SK-N-SH (cell line): ENCODE results near the gene GLRA1. TPM values are rescaled to one million over a fixed set of nuclear protein-coding genes. Genes with fewer than 3 reads are reported as not detected.
"Not testable (repeated sequence)": the region's sequence is repeated elsewhere in the genome, so short reads cannot be mapped to it uniquely, and the experiment has no call there.

Experiments used
- CTCF ChIA-PET: fragments of 300-600, 350-600 bp; formaldehyde crosslinking; extraction: SDS; loops from one replicate; lab custom pipeline; 2021; lab: Yijun Ruan, JAX
- POLR2A ChIA-PET: fragments of 350-600 bp; sonication (Branson Sonifier 250); formaldehyde crosslinking; extraction: SDS; loops from one replicate; lab custom pipeline; 2020; ENCODE audit warnings: antibody characterized with exemption, inconsistent platforms; lab: Yijun Ruan, JAX
- DNase-seq: peaks from one replicate; pipeline ENCODE4 v3.0.0; 2012
- H2AFZ ChIP-seq: fragments of 200-600 bp; sonication (generic); 2 replicates; pipeline ENCODE4 v1.8.1; 2016; ENCODE audit warnings: antibody characterized with exemption, mild to moderate bottlenecking, low read depth
- H3F3A ChIP-seq: fragments of 200-600 bp; sonication (generic); replicated peaks from 2 replicates; pipeline ENCODE3; 2016; ENCODE audit warnings: antibody characterized with exemption, mild to moderate bottlenecking; ENCODE audit not compliant: insufficient read depth
- H3K27ac ChIP-seq, 2 experiments: fragments of 200-500 bp in 1 of 2; fragments of 200-600 bp in 1 of 2; sonication (Bioruptor generic) in 1 of 2; sonication (generic), shearing (Covaris generic) in 1 of 2; 2 replicates each; pipeline versions ENCODE4 v1.5.1 to v1.6.1; 2014 to 2016; ENCODE audit warnings: low read depth in 2 of 2, inconsistent platforms in 1 of 2, low read length in 1 of 2, mild to moderate bottlenecking in 1 of 2, mixed read lengths in 1 of 2
- H3K27me3 ChIP-seq: fragments of 200-600 bp; sonication (generic), shearing (Covaris generic); 2 replicates; pipeline ENCODE4 v1.6.1; 2016; ENCODE audit warnings: mixed run types; ENCODE audit not compliant: insufficient read depth
- H3K36me3 ChIP-seq, 2 experiments: fragments of 200-500 bp in 1 of 2; fragments of 200-600 bp in 1 of 2; sonication (Bioruptor generic) in 1 of 2; sonication (generic) in 1 of 2; replicated peaks in 1 of 2; 2 replicates each; pipeline versions ENCODE3 to v1.5.1; 2014 to 2016; ENCODE audit warnings: low read length in 1 of 2, mild to moderate bottlenecking in 1 of 2; ENCODE audit not compliant: insufficient read depth in 2 of 2, control insufficient read depth in 1 of 2
- H3K4me1 ChIP-seq, 2 experiments: fragments of 200-500 bp in 1 of 2; fragments of 200-600 bp in 1 of 2; sonication (Bioruptor generic) in 1 of 2; sonication (generic), shearing (Covaris generic) in 1 of 2; 2 replicates each; pipeline versions ENCODE4 v1.5.1 to v1.6.1; 2014 to 2016; ENCODE audit warnings: low read depth in 1 of 2, low read length in 1 of 2, mixed run types in 1 of 2; ENCODE audit not compliant: insufficient read depth in 2 of 2, control insufficient read depth in 1 of 2
- H3K4me2 ChIP-seq: fragments of 200-600 bp; sonication (generic), shearing (Covaris generic); 2 replicates; pipeline ENCODE4 v1.6.1; 2017; ENCODE audit warnings: mixed run types
- H3K4me3 ChIP-seq, 2 experiments: fragments of 200-500 bp in 1 of 2; fragments of 200-600 bp in 1 of 2; sonication (Bioruptor generic) in 1 of 2; sonication (generic), shearing (Covaris generic) in 1 of 2; 2 replicates each; pipeline versions ENCODE4 v1.5.1 to v1.8.1; 2014 to 2016; ENCODE audit warnings: low read depth in 2 of 2, inconsistent platforms in 1 of 2, low read length in 1 of 2, mild to moderate bottlenecking in 1 of 2, mixed read lengths in 1 of 2, moderate library complexity in 1 of 2
- H3K79me2 ChIP-seq: fragments of 200-600 bp; sonication (generic); 2 replicates; pipeline ENCODE4 v1.8.1; 2017; ENCODE audit warnings: mild to moderate bottlenecking; ENCODE audit not compliant: insufficient read depth
- H3K9ac ChIP-seq: fragments of 200-600 bp; sonication (generic); 2 replicates; pipeline ENCODE4 v1.6.1; 2017; ENCODE audit warnings: mixed run types
- H3K9me2 ChIP-seq: fragments of 200-600 bp; sonication (generic); 2 replicates; pipeline ENCODE4 v1.6.1; 2017; ENCODE audit warnings: mixed run types
- H3K9me3 ChIP-seq: fragments of 200-600 bp; sonication (generic); 2 replicates; pipeline ENCODE4 v1.6.1; 2017; ENCODE audit warnings: mixed run types, mild to moderate bottlenecking, moderate library complexity
- H4K20me1 ChIP-seq: fragments of 200-600 bp; sonication (generic); 2 replicates; pipeline ENCODE4 v1.6.1; 2017; ENCODE audit warnings: mild to moderate bottlenecking, mixed run types; ENCODE audit not compliant: insufficient read depth
- FOSL2 ChIP-seq: IDR thresholded peaks from 2 replicates; pipeline ENCODE4 v1.4.0; 2012; ENCODE audit warnings: low read depth, mild to moderate bottlenecking, moderate library complexity, borderline replicate concordance
- FOXM1 ChIP-seq: IDR thresholded peaks from 2 replicates; pipeline ENCODE4 v1.4.0; 2012; ENCODE audit warnings: low read depth, mild to moderate bottlenecking
- GABPA ChIP-seq: IDR thresholded peaks from 2 replicates; pipeline ENCODE4 v1.4.0; 2012; ENCODE audit warnings: low read depth, mild to moderate bottlenecking
- JUND ChIP-seq: IDR thresholded peaks from 2 replicates; pipeline ENCODE4 v1.4.0; 2012
- MEF2A ChIP-seq: IDR thresholded peaks from 2 replicates; pipeline ENCODE4 v1.4.0; 2012; ENCODE audit warnings: low read depth, borderline replicate concordance
- MXI1 ChIP-seq: IDR thresholded peaks from 2 replicates; pipeline ENCODE4 v1.6.1; 2012; ENCODE audit warnings: mild to moderate bottlenecking, low read depth, low read length, improper control_type of control experiment
- POLR2AphosphoS5 ChIP-seq: IDR thresholded peaks from 2 replicates; pipeline ENCODE4 v1.6.1; 2012; ENCODE audit warnings: low read depth, low read length
- RCOR1 ChIP-seq: fragments of 150-350 bp; IDR thresholded peaks from 2 replicates; pipeline ENCODE4 v1.6.1; 2017; ENCODE audit warnings: antibody characterized with exemption, low read length
- TEAD4 ChIP-seq: IDR thresholded peaks from 2 replicates; pipeline ENCODE4 v1.4.0; 2012; ENCODE audit warnings: mild to moderate bottlenecking, borderline replicate concordance; ENCODE audit not compliant: insufficient read depth
- WGBS: methylation state at CpG from one replicate; pipeline ENCODE4 v1.1.6; 2017; ENCODE audit warnings: low lambda C conversion rate; 5-methylcytosine and 5-hydroxymethylcytosine counted together
- polyA plus RNA-seq, 3 experiments: library from polyadenylated mRNA; depleted of rRNA; stranded (reverse); fragments of >200 nt; gene quantifications; 2 replicates each; pipeline ENCODE4 v1.2.3, GENCODE V29; 2012
- TF ChIP-seq, protein P1 (sequence below): IDR thresholded peaks from 2 replicates; pipeline ENCODE4 v1.4.0; 2012; ENCODE audit warnings: low read depth, borderline replicate concordance
- TF ChIP-seq, protein P2 (sequence below): IDR thresholded peaks from 2 replicates; pipeline ENCODE4 v1.4.0; 2012; ENCODE audit warnings: low read depth

Gene GLRA1
- polyA plus RNA-seq, 1 of the 3 experiments (the other 2 are of a cell fraction) = not detected

DNA sequence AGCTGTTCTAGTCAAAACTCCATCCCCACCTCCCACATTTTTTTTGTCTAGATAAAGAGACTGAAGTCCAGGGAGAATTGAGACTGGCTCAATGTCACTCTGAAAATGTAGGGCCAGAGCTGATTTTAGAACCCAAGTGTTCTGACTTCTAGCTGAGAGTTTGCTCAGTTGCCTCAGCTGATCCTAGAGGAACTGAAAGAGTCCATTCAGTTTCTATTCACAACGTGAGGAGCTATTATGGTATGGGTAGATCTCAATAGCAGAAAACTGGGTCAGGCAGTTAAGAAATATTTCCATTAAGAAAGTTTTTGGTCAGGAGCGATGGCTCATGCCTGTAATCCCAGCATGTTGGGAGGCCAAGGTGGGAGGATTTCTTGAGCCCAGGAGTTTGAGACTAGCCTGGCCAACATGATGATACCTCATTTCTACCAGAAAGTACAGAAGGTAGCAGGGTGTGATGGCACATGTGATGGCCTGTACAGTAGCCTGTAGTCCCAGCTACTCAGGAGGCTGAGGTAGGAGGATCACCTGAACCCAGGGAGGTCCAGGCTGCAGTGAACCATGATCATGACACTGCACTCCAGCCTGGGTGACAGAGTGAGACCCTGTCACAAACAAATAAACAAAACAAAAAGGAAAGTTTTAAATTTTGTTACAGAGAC lies 61.7 kb downstream of the GLRA1 start:
- Histone ChIP-seq H3K9ac (no peak overlapping the region), H3K27ac (no peak overlapping the region), H3K4me3 (no peak overlapping the region), H3K4me1 (no peaks in the 10 kb centered on the region), H3K4me2 (no peak overlapping the region), H3K27me3 (no peaks in the 10 kb centered on the region; the same call in 1 of the 2 replicates), H3K79me2 (no peaks in the 10 kb centered on the region), H3K9me3 (no peaks in the 10 kb centered on the region), H3F3A (no peaks in the 10 kb centered on the region), H2AFZ (no peak overlapping the region), H3K36me3 (no peaks in the 10 kb centered on the region), H4K20me1 (no peaks in the 10 kb centered on the region)
- CTCF ChIA-PET = no interaction called here
- WGBS = 36% methylated on average over 2 of the region's 2 CpGs
- TF ChIP-seq TEAD4 (no peak), GABPA (no peak), FOSL2 (no peak)
- TF ChIP-seq, all 33 proteins: peak for 0
- POLR2A ChIA-PET = no interaction called here
- no peak for DNase-seq
- no peaks in the 10 kb centered on the region for H3K9me2 ChIP-seq

GRCh38 chr5:151860867-151861266 lies 63.8 kb downstream of the GLRA1 start:
- H3K27ac ChIP-seq, H3K4me2 ChIP-seq, H3K79me2 ChIP-seq, H3K4me3 ChIP-seq, H3K9me3 ChIP-seq, H3K4me1 ChIP-seq, H3K9me2 ChIP-seq, H4K20me1 ChIP-seq, H3K9ac ChIP-seq, DNase-seq, H3F3A ChIP-seq, H3K36me3 ChIP-seq, POLR2A ChIA-PET, H3K27me3 ChIP-seq, H2AFZ ChIP-seq, CTCF ChIA-PET: not testable (repeated sequence)
- 30% methylated on average over 3 of the region's 4 CpGs for WGBS

DNA sequence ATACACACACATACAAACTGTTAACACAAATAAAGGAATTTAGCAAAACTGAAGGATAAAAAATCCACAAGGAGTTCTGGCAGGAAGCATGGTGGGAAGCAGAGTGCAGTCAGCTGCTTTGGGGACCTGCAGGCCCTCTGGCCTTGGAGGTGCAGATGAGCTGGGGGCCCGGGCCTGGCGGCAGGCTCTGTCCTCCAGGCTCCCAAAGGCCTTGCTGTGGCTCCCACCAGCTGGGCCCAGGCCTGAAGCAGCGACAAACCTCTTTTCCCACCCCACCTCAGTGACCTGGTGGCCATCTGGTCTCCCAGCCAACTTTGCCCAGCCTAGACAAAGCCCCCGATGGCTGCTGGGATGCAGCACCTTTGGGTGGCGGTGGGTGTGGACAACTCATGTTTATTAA lies 67.8 kb downstream of the GLRA1 start:
- ChIA-PET POLR2A (no interaction called here), CTCF (no interaction called here)
- 44% methylated on average over 2 of the region's 5 CpGs for WGBS
- no peaks in the 10 kb centered on the region for H3K36me3 ChIP-seq
- H3K4me2 ChIP-seq = no peak overlapping the region
- no peak overlapping the region for H3K9ac ChIP-seq
- H3K27ac ChIP-seq = no peak overlapping the region
- no peaks in the 10 kb centered on the region for H3K9me3 ChIP-seq
- no peak overlapping the region for H2AFZ ChIP-seq
- H4K20me1 ChIP-seq = no peaks in the 10 kb centered on the region
- no peaks in the 10 kb centered on the region for H3F3A ChIP-seq
- DNase-seq = no peak
- H3K27me3 ChIP-seq = no peaks in the 10 kb centered on the region
- no peaks in the 10 kb centered on the region for H3K79me2 ChIP-seq
- H3K9me2 ChIP-seq = no peaks in the 10 kb centered on the region
- TF ChIP-seq POLR2AphosphoS5 (no peak), FOXM1 (no peak), MEF2A (no peak), RCOR1 (no peak), GABPA (no peak), JUND (no peak), MXI1 (no peak)
- TF ChIP-seq, protein P1, sequence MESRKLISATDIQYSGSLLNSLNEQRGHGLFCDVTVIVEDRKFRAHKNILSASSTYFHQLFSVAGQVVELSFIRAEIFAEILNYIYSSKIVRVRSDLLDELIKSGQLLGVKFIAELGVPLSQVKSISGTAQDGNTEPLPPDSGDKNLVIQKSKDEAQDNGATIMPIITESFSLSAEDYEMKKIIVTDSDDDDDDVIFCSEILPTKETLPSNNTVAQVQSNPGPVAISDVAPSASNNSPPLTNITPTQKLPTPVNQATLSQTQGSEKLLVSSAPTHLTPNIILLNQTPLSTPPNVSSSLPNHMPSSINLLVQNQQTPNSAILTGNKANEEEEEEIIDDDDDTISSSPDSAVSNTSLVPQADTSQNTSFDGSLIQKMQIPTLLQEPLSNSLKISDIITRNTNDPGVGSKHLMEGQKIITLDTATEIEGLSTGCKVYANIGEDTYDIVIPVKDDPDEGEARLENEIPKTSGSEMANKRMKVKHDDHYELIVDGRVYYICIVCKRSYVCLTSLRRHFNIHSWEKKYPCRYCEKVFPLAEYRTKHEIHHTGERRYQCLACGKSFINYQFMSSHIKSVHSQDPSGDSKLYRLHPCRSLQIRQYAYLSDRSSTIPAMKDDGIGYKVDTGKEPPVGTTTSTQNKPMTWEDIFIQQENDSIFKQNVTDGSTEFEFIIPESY = no peak
- TF ChIP-seq, protein P2, sequence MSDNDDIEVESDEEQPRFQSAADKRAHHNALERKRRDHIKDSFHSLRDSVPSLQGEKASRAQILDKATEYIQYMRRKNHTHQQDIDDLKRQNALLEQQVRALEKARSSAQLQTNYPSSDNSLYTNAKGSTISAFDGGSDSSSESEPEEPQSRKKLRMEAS = no peak
- no peak overlapping the region for H3K4me3 ChIP-seq
- no peaks in the 10 kb centered on the region for H3K4me1 ChIP-seq
